WTC11 (cell line): ENCODE results near the gene TAF11L12. TPM values are rescaled to one million over a fixed set of nuclear protein-coding genes. Genes with fewer than 3 reads are reported as not detected.

Source experiments
- ATAC-seq: fragments of 200-7000 bp; cut with Tn5 transposase; 2 replicates; pipeline ENCODE4 v1.10.0; 2021; ENCODE audit warnings: mild to moderate bottlenecking, moderate library complexity
- CTCF ChIA-PET: fragments of 300-600 bp; sonication (Branson Sonifier 250); formaldehyde crosslinking; loops from one replicate; lab custom pipeline; 2021; ENCODE audit warnings: antibody characterized with exemption; lab: Charles Lee
- POLR2A ChIA-PET: fragments of 350-600 bp; sonication (Branson Sonifier 250); formaldehyde crosslinking; loops from one replicate; lab custom pipeline; 2021; ENCODE audit warnings: antibody characterized with exemption; lab: Charles Lee
- DNase-seq: peaks from one replicate; pipeline ENCODE4 v3.0.0; 2021; ENCODE audit warnings: low spot score
- H3K27ac Mint-ChIP-seq: 2 replicates; pipeline ENCODE4 v1.8.0; 2021; ENCODE audit warnings: mixed read lengths
- H3K27me3 Mint-ChIP-seq: 2 replicates; pipeline ENCODE4 v1.8.0; 2021; ENCODE audit warnings: low read depth, mild to moderate bottlenecking, moderate library complexity, mixed read lengths
- H3K36me3 Mint-ChIP-seq: 2 replicates; pipeline ENCODE4 v1.8.0; 2021; ENCODE audit warnings: mixed read lengths
- H3K4me1 Mint-ChIP-seq: 2 replicates; pipeline ENCODE4 v1.8.0; 2022; ENCODE audit warnings: mixed read lengths
- H3K4me3 Mint-ChIP-seq: 2 replicates; pipeline ENCODE4 v1.8.0; 2021; ENCODE audit warnings: mild to moderate bottlenecking, moderate library complexity, mixed read lengths
- H3K9me3 Mint-ChIP-seq: 2 replicates; pipeline ENCODE4 v1.8.0; 2021; ENCODE audit warnings: mixed read lengths
- FOXP1 ChIP-seq: sonication (generic); formaldehyde crosslinking; IDR thresholded peaks from 2 replicates; pipeline ENCODE4 v1.8.0; 2022; ENCODE audit warnings: missing genetic modification reagents, mild to moderate bottlenecking, moderate library complexity, borderline replicate concordance
- MXD4 ChIP-seq: fragments of 250-450 bp; sonication (Bioruptor Pico); IDR thresholded peaks from 2 replicates; pipeline ENCODE4 v1.8.0; 2021; ENCODE audit warnings: mild to moderate bottlenecking, moderate library complexity, borderline replicate concordance
- RELA ChIP-seq: sonication (generic); formaldehyde crosslinking; IDR thresholded peaks from 2 replicates; pipeline ENCODE4 v1.8.1; 2022; ENCODE audit warnings: missing genetic modification reagents, mild to moderate bottlenecking, borderline replicate concordance
- SOX15 ChIP-seq: fragments of 250-450 bp; sonication (Bioruptor Pico); IDR thresholded peaks from 2 replicates; pipeline ENCODE4 v1.9.0; 2021; ENCODE audit warnings: mild to moderate bottlenecking
- ZNF121 ChIP-seq: sonication (generic); formaldehyde crosslinking; IDR thresholded peaks from 2 replicates; pipeline ENCODE4 v1.8.0; 2023; ENCODE audit warnings: missing genetic modification reagents
- ZNF232 ChIP-seq: sonication (generic); formaldehyde crosslinking; IDR thresholded peaks from 2 replicates; pipeline ENCODE4 v1.8.0; 2022; ENCODE audit warnings: mild to moderate bottlenecking, missing genetic modification reagents
- total RNA-seq: library from RNA; stranded (reverse); gene quantifications from 3 replicates; pipeline ENCODE4 v1.2.3, GENCODE V29; 2021
- TF ChIP-seq, protein P1 (sequence below): sonication (generic); formaldehyde crosslinking; IDR thresholded peaks from 2 replicates; pipeline ENCODE4 v1.8.0; 2022; ENCODE audit warnings: missing genetic modification reagents
- TF ChIP-seq, protein P2 (sequence below): sonication (generic); formaldehyde crosslinking; IDR thresholded peaks from 2 replicates; pipeline ENCODE4 v1.8.1; 2023; ENCODE audit warnings: mild to moderate bottlenecking, missing genetic modification reagents
- TF ChIP-seq, protein P3 (sequence below): sonication (generic); formaldehyde crosslinking; IDR thresholded peaks from 2 replicates; pipeline ENCODE4 v1.8.0; 2023; ENCODE audit warnings: mild to moderate bottlenecking, missing genetic modification reagents
- TF ChIP-seq, protein P4 (sequence below): sonication (generic); formaldehyde crosslinking; IDR thresholded peaks from 2 replicates; pipeline ENCODE4 v1.8.1; 2023; ENCODE audit warnings: mild to moderate bottlenecking, missing genetic modification reagents, moderate library complexity

Gene TAF11L12
- total RNA-seq, 1 experiment from 2014 or later: not detected

DNA sequence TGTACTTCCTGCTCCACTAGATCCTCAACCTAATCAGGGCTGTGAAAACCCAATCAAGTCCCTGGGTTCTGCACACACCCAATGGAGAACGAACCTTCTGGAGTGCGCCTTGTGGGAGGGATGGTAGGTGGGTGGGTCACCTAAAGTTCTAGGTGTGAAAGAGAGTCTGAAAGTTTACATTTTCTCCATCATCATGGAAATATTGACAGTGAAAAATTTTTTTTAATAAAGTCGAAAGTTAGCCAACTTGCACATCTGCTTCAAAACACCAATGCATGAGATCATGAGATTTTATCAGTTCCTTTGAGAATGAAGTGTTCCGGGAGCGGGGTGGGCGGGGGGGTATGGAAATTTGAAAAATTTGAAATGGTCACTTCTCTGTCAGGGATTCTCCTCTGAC, 45.7 kb downstream of the TAF11L12 start:
- Mint-ChIP-seq H3K9me3 (peaks cover 3% of the 10 kb centered on the region), H3K27ac (no peak overlapping the region), H3K4me3 (no peak overlapping the region), H3K36me3 (no peaks in the 10 kb centered on the region), H3K27me3 (no peaks in the 10 kb centered on the region)
- no peak for DNase-seq
- CTCF ChIA-PET: no interaction called here
- POLR2A ChIA-PET: no interaction called here
- TF ChIP-seq, protein P1, sequence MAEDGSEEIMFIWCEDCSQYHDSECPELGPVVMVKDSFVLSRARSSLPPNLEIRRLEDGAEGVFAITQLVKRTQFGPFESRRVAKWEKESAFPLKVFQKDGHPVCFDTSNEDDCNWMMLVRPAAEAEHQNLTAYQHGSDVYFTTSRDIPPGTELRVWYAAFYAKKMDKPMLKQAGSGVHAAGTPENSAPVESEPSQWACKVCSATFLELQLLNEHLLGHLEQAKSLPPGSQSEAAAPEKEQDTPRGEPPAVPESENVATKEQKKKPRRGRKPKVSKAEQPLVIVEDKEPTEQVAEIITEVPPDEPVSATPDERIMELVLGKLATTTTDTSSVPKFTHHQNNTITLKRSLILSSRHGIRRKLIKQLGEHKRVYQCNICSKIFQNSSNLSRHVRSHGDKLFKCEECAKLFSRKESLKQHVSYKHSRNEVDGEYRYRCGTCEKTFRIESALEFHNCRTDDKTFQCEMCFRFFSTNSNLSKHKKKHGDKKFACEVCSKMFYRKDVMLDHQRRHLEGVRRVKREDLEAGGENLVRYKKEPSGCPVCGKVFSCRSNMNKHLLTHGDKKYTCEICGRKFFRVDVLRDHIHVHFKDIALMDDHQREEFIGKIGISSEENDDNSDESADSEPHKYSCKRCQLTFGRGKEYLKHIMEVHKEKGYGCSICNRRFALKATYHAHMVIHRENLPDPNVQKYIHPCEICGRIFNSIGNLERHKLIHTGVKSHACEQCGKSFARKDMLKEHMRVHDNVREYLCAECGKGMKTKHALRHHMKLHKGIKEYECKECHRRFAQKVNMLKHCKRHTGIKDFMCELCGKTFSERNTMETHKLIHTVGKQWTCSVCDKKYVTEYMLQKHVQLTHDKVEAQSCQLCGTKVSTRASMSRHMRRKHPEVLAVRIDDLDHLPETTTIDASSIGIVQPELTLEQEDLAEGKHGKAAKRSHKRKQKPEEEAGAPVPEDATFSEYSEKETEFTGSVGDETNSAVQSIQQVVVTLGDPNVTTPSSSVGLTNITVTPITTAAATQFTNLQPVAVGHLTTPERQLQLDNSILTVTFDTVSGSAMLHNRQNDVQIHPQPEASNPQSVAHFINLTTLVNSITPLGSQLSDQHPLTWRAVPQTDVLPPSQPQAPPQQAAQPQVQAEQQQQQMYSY (CRISPR knock-in tag): no peak
- TF ChIP-seq, protein P2, sequence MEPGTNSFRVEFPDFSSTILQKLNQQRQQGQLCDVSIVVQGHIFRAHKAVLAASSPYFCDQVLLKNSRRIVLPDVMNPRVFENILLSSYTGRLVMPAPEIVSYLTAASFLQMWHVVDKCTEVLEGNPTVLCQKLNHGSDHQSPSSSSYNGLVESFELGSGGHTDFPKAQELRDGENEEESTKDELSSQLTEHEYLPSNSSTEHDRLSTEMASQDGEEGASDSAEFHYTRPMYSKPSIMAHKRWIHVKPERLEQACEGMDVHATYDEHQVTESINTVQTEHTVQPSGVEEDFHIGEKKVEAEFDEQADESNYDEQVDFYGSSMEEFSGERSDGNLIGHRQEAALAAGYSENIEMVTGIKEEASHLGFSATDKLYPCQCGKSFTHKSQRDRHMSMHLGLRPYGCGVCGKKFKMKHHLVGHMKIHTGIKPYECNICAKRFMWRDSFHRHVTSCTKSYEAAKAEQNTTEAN: no peak
- no peak for TF ChIP-seq RELA (CRISPR knock-in tag)
- TF ChIP-seq, protein P3, sequence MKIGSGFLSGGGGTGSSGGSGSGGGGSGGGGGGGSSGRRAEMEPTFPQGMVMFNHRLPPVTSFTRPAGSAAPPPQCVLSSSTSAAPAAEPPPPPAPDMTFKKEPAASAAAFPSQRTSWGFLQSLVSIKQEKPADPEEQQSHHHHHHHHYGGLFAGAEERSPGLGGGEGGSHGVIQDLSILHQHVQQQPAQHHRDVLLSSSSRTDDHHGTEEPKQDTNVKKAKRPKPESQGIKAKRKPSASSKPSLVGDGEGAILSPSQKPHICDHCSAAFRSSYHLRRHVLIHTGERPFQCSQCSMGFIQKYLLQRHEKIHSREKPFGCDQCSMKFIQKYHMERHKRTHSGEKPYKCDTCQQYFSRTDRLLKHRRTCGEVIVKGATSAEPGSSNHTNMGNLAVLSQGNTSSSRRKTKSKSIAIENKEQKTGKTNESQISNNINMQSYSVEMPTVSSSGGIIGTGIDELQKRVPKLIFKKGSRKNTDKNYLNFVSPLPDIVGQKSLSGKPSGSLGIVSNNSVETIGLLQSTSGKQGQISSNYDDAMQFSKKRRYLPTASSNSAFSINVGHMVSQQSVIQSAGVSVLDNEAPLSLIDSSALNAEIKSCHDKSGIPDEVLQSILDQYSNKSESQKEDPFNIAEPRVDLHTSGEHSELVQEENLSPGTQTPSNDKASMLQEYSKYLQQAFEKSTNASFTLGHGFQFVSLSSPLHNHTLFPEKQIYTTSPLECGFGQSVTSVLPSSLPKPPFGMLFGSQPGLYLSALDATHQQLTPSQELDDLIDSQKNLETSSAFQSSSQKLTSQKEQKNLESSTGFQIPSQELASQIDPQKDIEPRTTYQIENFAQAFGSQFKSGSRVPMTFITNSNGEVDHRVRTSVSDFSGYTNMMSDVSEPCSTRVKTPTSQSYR (CRISPR knock-in tag): no peak
- TF ChIP-seq MXD4 (CRISPR knock-in tag): no peak
- TF ChIP-seq ZNF232 (CRISPR knock-in tag): no peak
- TF ChIP-seq SOX15: no peak
- no peak for TF ChIP-seq FOXP1 (CRISPR knock-in tag)
- TF ChIP-seq ZNF121 (CRISPR knock-in tag): no peak
- TF ChIP-seq, protein P4, sequence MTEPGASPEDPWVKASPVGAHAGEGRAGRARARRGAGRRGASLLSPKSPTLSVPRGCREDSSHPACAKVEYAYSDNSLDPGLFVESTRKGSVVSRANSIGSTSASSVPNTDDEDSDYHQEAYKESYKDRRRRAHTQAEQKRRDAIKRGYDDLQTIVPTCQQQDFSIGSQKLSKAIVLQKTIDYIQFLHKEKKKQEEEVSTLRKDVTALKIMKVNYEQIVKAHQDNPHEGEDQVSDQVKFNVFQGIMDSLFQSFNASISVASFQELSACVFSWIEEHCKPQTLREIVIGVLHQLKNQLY (CRISPR knock-in tag): no peak
- TF ChIP-seq, all 79 proteins: peak for 0
- no peak for ATAC-seq
- no peaks in the 10 kb centered on the region for H3K4me1 Mint-ChIP-seq

Other genes starting within 250 kb of the TAF11L12 start
- gene TAF11L2, start 112.2 kb upstream of the TAF11L12 start, total RNA-seq: not detected in 3 replicates
- not detected in 3 replicates for gene TAF11L3, start 92.0 kb upstream of the TAF11L12 start, total RNA-seq
- not detected in 3 replicates for gene TAF11L4, start 88.6 kb upstream of the TAF11L12 start, total RNA-seq
- not detected in 3 replicates for gene TAF11L5, start 85.2 kb upstream of the TAF11L12 start, total RNA-seq
- not detected in 3 replicates for gene TAF11L6, start 81.7 kb upstream of the TAF11L12 start, total RNA-seq
- gene TAF11L7, start 24.6 kb upstream of the TAF11L12 start, total RNA-seq: not detected in 3 replicates
- gene TAF11L8, start 19.4 kb upstream of the TAF11L12 start, total RNA-seq: not detected in 3 replicates
- gene TAF11L9, start 16.0 kb upstream of the TAF11L12 start, total RNA-seq: not detected in 3 replicates
- gene TAF11L10, start 12.6 kb upstream of the TAF11L12 start, total RNA-seq: not detected in 3 replicates
- not detected in 3 replicates for gene TAF11L11, start 6.2 kb upstream of the TAF11L12 start, total RNA-seq
- gene TAF11L13, start 21.7 kb downstream of the TAF11L12 start, total RNA-seq: not detected in 3 replicates
- gene TAF11L14, start 24.1 kb downstream of the TAF11L12 start, total RNA-seq: not detected in 3 replicates